Cardiac muscle cell (in vitro differentiated cells and primary cell): ENCODE data around the gene RALY. TPM values are rescaled to one million over a fixed set of nuclear protein-coding genes. Genes with fewer than 3 reads are reported as not detected.
"Not testable (repeated sequence)": the region's sequence is repeated elsewhere in the genome, so short reads cannot be mapped to it uniquely, and the experiment has no call there.

ENCODE experiments used
- DNase-seq, 2 donors: peaks; one replicate each; pipeline versions ENCODE4 v3.0.0 to v3.0.0-alpha.2; 2010 to 2017; ENCODE audit warnings: low read depth in 1 of 2, low spot score in 1 of 2
- H3K27ac ChIP-seq: fragments of 200-600 bp; sonication (generic); 2 replicates; pipeline ENCODE4 v1.5.1; 2016
- H3K27me3 ChIP-seq: fragments of 200-600 bp; sonication (generic); 2 replicates; pipeline ENCODE4 v1.6.0; 2016; ENCODE audit warnings: control low read depth
- H3K36me3 ChIP-seq: fragments of 200-600 bp; sonication (generic); 2 replicates; pipeline ENCODE4 v1.5.1; 2016; ENCODE audit warnings: control low read depth
- H3K4me1 ChIP-seq: fragments of 200-600 bp; sonication (generic); 2 replicates; pipeline ENCODE4 v1.8.1; 2017; ENCODE audit warnings: low read depth, mild to moderate bottlenecking, mixed run types
- H3K4me3 ChIP-seq: fragments of 200-600 bp; sonication (generic); 2 replicates; pipeline ENCODE4 v1.5.1; 2016; ENCODE audit warnings: mild to moderate bottlenecking
- H3K9me3 ChIP-seq: fragments of 200-600 bp; sonication (generic); 2 replicates; pipeline ENCODE4 v1.5.1; 2017; ENCODE audit warnings: low read depth, mild to moderate bottlenecking, control low read depth
- polyA plus RNA-seq: library from polyadenylated mRNA; unstranded; fragments of >200 nt; fragmentation: Nextera tagmentation; extraction: Ambion mirVana; gene quantifications from 2 replicates; pipeline ENCODE4 v1.2.1, GENCODE V29; 2016
- total RNA-seq: library from RNA; depleted of rRNA; stranded (reverse); fragments of >200 nt; gene quantifications from 2 replicates; pipeline ENCODE4 v1.2.3, GENCODE V29; 2016
- TF ChIP-seq, protein P1 (sequence below): IDR thresholded peaks from 2 replicates; pipeline ENCODE4 v1.5.1; 2012; ENCODE audit warnings: low read depth, mild to moderate bottlenecking, low read length

Gene RALY
- total and polyA plus RNA-seq, 2 experiments from 2014 or later: 241 to 308 TPM

DNA sequence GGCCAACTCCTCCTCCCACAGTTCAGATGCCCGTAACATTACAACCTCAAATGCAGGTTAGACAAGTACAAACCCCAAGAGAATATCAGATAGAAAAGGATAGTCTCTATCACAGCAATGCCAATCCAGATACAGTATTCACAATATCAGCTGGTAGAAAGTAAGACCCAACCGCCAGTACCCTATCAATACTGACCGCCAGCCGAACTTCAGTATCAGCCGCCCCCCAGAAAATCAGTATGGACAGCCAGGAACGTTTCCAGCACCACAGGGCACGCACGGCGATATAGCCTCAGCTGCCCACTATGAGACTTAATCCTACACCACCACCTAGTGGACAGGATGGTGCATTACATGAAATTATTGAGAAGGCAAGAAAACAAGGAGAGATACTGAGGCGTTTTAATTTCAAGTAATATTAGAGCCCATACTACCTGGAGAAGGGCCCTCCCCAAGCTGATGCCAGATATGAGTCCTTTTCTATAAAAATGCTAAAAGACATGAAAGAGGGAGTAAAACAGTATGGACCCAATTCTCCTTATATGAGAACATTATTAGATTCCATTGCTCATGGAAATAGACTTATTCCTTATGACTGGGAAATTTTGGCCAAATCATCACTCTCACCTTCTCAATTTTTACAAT, 135.9 kb downstream of the RALY start:
- TF ChIP-seq, protein P1, sequence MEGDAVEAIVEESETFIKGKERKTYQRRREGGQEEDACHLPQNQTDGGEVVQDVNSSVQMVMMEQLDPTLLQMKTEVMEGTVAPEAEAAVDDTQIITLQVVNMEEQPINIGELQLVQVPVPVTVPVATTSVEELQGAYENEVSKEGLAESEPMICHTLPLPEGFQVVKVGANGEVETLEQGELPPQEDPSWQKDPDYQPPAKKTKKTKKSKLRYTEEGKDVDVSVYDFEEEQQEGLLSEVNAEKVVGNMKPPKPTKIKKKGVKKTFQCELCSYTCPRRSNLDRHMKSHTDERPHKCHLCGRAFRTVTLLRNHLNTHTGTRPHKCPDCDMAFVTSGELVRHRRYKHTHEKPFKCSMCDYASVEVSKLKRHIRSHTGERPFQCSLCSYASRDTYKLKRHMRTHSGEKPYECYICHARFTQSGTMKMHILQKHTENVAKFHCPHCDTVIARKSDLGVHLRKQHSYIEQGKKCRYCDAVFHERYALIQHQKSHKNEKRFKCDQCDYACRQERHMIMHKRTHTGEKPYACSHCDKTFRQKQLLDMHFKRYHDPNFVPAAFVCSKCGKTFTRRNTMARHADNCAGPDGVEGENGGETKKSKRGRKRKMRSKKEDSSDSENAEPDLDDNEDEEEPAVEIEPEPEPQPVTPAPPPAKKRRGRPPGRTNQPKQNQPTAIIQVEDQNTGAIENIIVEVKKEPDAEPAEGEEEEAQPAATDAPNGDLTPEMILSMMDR: peak; percentile 69
- no peaks in the 10 kb centered on the region for H3K27me3 ChIP-seq
- no peak overlapping the region for H3K27ac ChIP-seq
- no peaks in the 10 kb centered on the region for H3K4me1 ChIP-seq
- peak; percentile 83 for DNase-seq
- no peaks in the 10 kb centered on the region for H3K36me3 ChIP-seq
- no peaks in the 10 kb centered on the region for H3K9me3 ChIP-seq
- no peak overlapping the region for H3K4me3 ChIP-seq

DNA sequence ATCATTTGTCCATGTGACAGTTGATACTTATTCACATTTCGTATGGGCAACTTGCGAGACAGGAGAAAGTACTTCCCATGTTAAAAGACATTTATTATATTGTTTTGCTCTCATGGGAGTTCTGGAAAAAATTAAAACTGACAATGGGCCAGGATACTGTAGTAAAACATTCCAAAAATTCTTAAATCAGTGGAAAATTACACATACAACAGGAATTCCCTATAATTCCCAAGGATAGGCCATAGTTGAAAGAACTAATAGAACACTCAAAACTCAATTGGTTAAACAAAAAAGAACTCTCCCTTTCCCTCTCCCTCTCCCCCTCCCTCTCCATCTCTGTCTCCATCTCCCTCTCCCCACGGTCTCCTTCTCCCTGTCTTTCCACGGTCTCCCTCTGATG, 137.8 kb downstream of the RALY start:
- TF ChIP-seq, protein P1: no peak
- no peak for DNase-seq
- Histone ChIP-seq H3K27ac (no peak overlapping the region), H3K9me3 (no peaks in the 10 kb centered on the region), H3K4me3 (no peak overlapping the region), H3K27me3 (no peaks in the 10 kb centered on the region), H3K36me3 (no peaks in the 10 kb centered on the region), H3K4me1 (no peaks in the 10 kb centered on the region)

DNA sequence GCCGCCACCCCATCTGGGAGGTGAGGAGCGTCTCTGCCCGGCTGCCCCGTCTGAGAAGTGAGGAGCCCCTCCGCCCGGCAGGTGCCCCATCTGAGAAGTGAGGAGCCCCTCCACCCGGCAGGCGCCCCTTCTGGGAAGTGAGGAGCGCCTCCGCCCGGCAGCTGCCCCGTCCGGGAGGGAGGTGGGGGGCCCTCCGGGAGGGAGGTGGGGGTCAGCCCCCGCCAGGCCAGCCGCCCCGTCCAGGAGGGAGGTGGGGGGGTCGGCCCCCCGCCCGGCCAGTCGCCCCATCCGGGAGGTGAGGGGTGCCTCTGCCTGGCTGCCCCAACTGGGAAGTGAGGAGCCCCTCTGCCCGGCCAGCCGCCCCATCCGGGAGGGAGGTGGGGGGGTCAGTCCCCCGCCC, 138.8 kb downstream of the RALY start:
- not testable (repeated sequence) for H3K36me3 ChIP-seq, H3K9me3 ChIP-seq

GRCh38 chr20:34132943-34133342, 139.2 kb downstream of the RALY start:
- H3K4me3 ChIP-seq, H3K4me1 ChIP-seq, H3K36me3 ChIP-seq, H3K27me3 ChIP-seq, H3K9me3 ChIP-seq, DNase-seq, H3K27ac ChIP-seq: not testable (repeated sequence)

More for the DNA sequence above, 138.8 kb downstream of the RALY start:
- H3K4me3 ChIP-seq, H3K4me1 ChIP-seq, DNase-seq, H3K27me3 ChIP-seq, H3K27ac ChIP-seq: not testable (repeated sequence)

- not testable (repeated sequence) for DNase-seq, H3K36me3 ChIP-seq, H3K4me1 ChIP-seq, H3K9me3 ChIP-seq, H3K27me3 ChIP-seq, H3K4me3 ChIP-seq, H3K27ac ChIP-seq
Measured at GRCh38 chr20:34133365-34133860, 139.7 kb downstream of the RALY start.

Other genes with a start within 250 kb of the RALY start
- gene CHMP4B, start 182.6 kb upstream of the RALY start, total RNA-seq: 106 and 110 TPM in 2 replicates
- gene CHMP4B, start 182.6 kb upstream of the RALY start, polyA plus RNA-seq: 4.6 and 6.8 TPM in 2 replicates
- 36.9 and 42.6 TPM in 2 replicates for gene EIF2S2, start 118.3 kb downstream of the RALY start, total RNA-seq
- gene EIF2S2, start 118.3 kb downstream of the RALY start, polyA plus RNA-seq: 30.9 and 43.4 TPM in 2 replicates
- gene ASIP, start 247.5 kb downstream of the RALY start, total RNA-seq: not detected in 2 replicates
- 0.67 and 1.1 TPM in 2 replicates for gene ASIP, start 247.5 kb downstream of the RALY start, polyA plus RNA-seq